Muscle layer of duodenum (tissue), 2 donors: Measurements from ENCODE around the gene TDRD9.

Source experiments
- H3K27ac ChIP-seq: one replicate; pipeline ENCODE4 v1.7.0; 2013; ENCODE audit warnings: mild to moderate bottlenecking, low read length
- H3K27me3 ChIP-seq: one replicate; pipeline ENCODE4 v1.7.0; 2013; ENCODE audit warnings: low read depth, mild to moderate bottlenecking, control low read depth, low read length
- H3K36me3 ChIP-seq, 2 donors: one replicate each; pipeline ENCODE4 v1.7.0; 2013; ENCODE audit warnings: low read length in 2 of 2, control low read depth in 1 of 2, mild to moderate bottlenecking in 1 of 2; ENCODE audit not compliant: insufficient read depth in 2 of 2, control insufficient read depth in 1 of 2
- H3K4me1 ChIP-seq, 2 donors: one replicate each; pipeline ENCODE4 v1.7.0; 2013; ENCODE audit warnings: low read length in 2 of 2, mild to moderate bottlenecking in 2 of 2, control low read depth in 1 of 2, moderate library complexity in 1 of 2; ENCODE audit not compliant: insufficient read depth in 2 of 2, control insufficient read depth in 1 of 2
- H3K4me3 ChIP-seq, 2 donors: one replicate each; pipeline ENCODE4 v1.7.0; 2013; ENCODE audit warnings: low read length in 2 of 2, low read depth in 1 of 2, mild to moderate bottlenecking in 1 of 2
- H3K9me3 ChIP-seq, 2 donors: one replicate each; pipeline ENCODE4 v1.7.0; 2013; ENCODE audit warnings: low read length in 2 of 2, control low read depth in 1 of 2, mild to moderate bottlenecking in 1 of 2; ENCODE audit not compliant: control insufficient read depth in 1 of 2
- donor health status: healthy.

TDRD9 gene

DNA sequence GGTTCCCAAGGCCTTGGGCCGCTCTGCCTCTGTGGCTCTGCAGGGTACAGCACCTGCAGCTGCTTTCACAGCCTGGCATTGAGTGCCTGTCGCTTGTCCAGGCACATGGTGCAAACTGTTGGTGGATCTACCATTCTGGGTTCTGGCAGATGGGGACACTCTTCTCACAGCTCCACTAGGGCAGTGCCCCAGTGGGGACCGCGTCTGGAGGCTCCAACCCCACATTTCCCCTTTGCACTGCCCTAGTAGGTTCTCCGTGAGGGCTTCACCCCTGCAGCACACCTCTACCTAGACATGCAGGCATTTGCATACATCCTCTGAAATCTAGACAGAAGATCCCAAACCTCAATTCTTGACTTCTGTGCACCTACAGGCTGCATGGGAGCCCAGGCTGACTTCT, 138.0 kb downstream of the TDRD9 start:
- no peak overlapping the region for H3K27ac ChIP-seq
- no peaks in the 10 kb centered on the region for H3K36me3 ChIP-seq
- H3K4me3 ChIP-seq, result no peak overlapping the region
- H3K9me3 ChIP-seq, result peaks cover 0 to 3% of the 10 kb centered on the region in 2 donors
- no peaks in the 10 kb centered on the region for H3K27me3 ChIP-seq
- no peaks in the 10 kb centered on the region for H3K4me1 ChIP-seq

DNA sequence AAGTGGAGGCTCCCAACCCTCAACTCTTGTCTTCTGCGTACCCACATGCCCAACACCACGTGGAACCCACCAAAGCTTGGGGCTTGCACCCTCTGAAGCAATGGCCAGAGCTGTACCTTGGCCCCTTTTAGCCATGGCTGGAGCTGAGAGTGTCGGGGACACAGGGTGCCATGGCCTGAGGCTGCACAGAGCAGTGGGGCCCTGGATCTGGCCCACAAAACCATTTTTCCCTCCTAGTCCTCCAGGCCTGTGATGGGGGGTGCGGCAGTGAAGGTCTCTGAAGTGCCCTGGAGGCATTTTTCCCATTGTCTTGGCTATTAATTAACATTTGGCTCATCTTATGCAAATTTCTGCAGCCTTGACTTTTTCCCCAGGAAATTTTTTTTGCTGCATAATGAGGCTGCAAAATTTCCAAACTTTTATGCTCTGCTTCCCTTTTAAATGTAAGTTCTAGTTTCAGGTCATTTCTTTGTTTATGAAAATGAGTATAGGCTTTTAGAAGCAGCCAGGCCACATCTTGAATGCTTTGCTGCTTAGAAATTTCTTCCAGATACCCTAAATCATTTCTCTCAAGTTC, 138.6 kb downstream of the TDRD9 start:
- no peaks in the 10 kb centered on the region for H3K36me3 ChIP-seq
- H3K9me3 ChIP-seq, result peaks cover 0 to 3% of the 10 kb centered on the region in 2 donors
- no peaks in the 10 kb centered on the region for H3K27me3 ChIP-seq
- no peak overlapping the region for H3K4me3 ChIP-seq
- H3K27ac ChIP-seq, result no peak overlapping the region
- H3K4me1 ChIP-seq, result no peaks in the 10 kb centered on the region

- H3K9me3 ChIP-seq, result peaks cover 0 to 9% of the 10 kb centered on the region in 2 donors
- H3K4me3 ChIP-seq, result no peak overlapping the region
- H3K4me1 ChIP-seq, result no peaks in the 10 kb centered on the region
- H3K27me3 ChIP-seq, result no peaks in the 10 kb centered on the region
- no peak overlapping the region for H3K27ac ChIP-seq
- no peaks in the 10 kb centered on the region for H3K36me3 ChIP-seq
These were observed 141.3 kb downstream of the TDRD9 start for GRCh38 chr14:104069541-104069940.

DNA sequence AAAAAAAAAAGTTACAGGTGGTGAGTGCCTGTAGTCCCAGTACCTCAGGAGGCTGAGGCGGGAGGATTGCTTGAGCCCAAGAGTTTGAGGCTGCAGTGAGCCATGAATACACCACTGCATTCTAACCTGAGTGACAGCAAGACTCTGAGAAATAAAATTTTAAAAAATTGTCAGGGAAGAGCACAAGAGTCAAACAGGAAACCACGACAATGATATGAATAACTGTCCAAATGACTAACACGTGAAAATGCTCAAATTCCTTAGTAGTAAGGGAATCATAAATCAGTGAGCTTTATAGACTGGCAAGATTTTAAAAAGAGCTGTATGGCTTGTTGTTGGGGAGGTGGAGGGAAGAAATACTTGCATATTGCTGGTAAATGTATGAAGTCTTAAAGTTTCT, 144.3 kb downstream of the TDRD9 start:
- H3K27ac ChIP-seq, result no peak overlapping the region
- no peak overlapping the region for H3K4me3 ChIP-seq
- no peaks in the 10 kb centered on the region for H3K27me3 ChIP-seq
- H3K4me1 ChIP-seq, result no peaks in the 10 kb centered on the region
- no peaks in the 10 kb centered on the region for H3K36me3 ChIP-seq
- peaks cover 0 to 6% of the 10 kb centered on the region in 2 donors for H3K9me3 ChIP-seq

DNA sequence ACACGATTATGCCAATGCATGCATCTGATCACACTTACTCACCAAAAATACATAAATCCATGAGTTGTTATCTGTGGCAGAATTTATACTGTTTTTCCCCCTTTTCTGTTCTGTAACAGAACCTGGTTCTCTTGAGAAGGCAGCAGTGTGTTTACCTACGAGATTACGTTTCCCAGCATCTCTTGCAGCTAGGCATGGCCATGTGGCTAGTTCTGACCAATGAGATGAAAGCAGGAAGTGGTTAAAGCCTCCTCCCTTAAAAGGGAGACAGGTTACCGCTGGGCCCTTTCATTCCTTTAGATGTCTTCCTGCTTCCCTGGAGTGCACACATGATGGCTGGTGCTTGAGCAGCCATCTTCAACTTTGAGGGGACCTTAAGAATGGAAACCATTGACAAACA, 145.5 kb downstream of the TDRD9 start:
- H3K4me1 ChIP-seq, result no peaks in the 10 kb centered on the region
- H3K36me3 ChIP-seq, result no peaks in the 10 kb centered on the region
- no peaks in the 10 kb centered on the region for H3K27me3 ChIP-seq
- no peak overlapping the region for H3K4me3 ChIP-seq
- peaks cover 0 to 6% of the 10 kb centered on the region in 2 donors for H3K9me3 ChIP-seq
- H3K27ac ChIP-seq, result no peak overlapping the region

DNA sequence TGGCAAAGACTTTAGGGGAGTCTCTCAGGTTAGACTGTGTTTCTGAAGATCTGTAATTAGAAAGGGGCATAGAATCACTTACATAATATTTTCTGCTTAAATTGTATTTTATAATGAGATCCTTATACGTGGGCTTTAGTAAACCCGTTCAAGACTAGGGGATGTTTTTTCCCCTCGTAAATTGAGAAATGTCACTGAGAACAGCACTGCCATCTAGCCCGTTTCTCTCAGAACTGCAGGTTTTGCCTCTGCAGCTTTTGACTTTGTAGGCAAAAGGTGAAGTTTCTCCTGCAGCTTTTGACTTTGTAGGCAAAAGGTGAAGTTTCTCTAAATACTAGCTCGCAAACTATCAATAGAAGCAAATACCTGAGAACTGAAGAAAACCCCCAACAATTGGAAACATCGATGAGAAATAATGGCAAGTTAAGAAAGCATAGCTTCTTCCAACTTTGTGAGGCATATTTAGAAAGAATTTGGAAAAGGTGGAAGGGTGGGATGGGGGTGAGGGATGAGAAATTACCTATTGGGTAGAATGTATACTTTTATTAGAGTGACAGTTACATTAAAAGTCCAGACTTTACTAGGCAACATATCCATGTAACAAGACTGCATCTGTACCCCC, 147.4 kb downstream of the TDRD9 start:
- Histone ChIP-seq H3K36me3 (no peaks in the 10 kb centered on the region), H3K4me3 (no peak overlapping the region), H3K4me1 (no peaks in the 10 kb centered on the region), H3K27ac (no peak overlapping the region), H3K9me3 (peaks cover 0 to 6% of the 10 kb centered on the region in 2 donors), H3K27me3 (no peaks in the 10 kb centered on the region)

GRCh38 chr14:104076743-104077142, 148.5 kb downstream of the TDRD9 start:
- Histone ChIP-seq H3K27ac (no peak overlapping the region), H3K27me3 (no peaks in the 10 kb centered on the region), H3K4me1 (no peaks in the 10 kb centered on the region), H3K4me3 (no peak overlapping the region), H3K9me3 (peaks cover 0 to 6% of the 10 kb centered on the region in 2 donors), H3K36me3 (no peaks in the 10 kb centered on the region)

DNA sequence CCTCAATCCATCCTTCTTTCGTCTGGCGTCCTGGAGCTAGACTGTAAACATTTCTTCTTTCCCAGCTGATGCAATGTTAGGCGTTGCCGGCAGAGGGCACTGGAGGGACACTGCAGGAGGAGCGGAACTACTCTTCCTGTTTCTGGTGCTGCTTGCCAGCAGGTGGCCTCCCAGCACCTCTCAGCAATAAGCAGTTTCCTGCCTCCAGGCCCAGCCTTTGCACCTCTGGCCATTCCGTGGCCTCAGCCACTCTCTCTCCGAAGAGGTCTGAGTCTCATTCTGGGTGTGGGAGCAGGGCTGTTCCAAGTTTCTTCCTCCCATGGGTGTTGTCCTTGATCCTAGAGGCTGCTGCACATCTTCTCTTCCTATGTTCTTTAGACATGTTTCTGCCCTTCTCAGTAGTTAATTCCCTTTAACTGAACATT, 149.8 kb downstream of the TDRD9 start:
- H3K4me1 ChIP-seq, result no peaks in the 10 kb centered on the region
- H3K27ac ChIP-seq, result no peak overlapping the region
- no peaks in the 10 kb centered on the region for H3K27me3 ChIP-seq
- peaks cover 0 to 6% of the 10 kb centered on the region in 2 donors for H3K9me3 ChIP-seq
- H3K4me3 ChIP-seq, result no peak overlapping the region
- no peaks in the 10 kb centered on the region for H3K36me3 ChIP-seq

- H3K36me3 ChIP-seq, result no peaks in the 10 kb centered on the region
- H3K4me3 ChIP-seq, result no peak overlapping the region
- H3K27me3 ChIP-seq, result no peaks in the 10 kb centered on the region
- H3K4me1 ChIP-seq, result peaks cover 0 to 2% of the 10 kb centered on the region in 2 donors
- H3K9me3 ChIP-seq, result no peaks in the 10 kb centered on the region
- H3K27ac ChIP-seq, result no peak overlapping the region
These were observed 152.4 kb downstream of the TDRD9 start for GRCh38 chr14:104080376-104081260.

- H3K27ac ChIP-seq, result no peak overlapping the region
These were observed 153.1 kb downstream of the TDRD9 start for GRCh38 chr14:104081261-104081835.

DNA sequence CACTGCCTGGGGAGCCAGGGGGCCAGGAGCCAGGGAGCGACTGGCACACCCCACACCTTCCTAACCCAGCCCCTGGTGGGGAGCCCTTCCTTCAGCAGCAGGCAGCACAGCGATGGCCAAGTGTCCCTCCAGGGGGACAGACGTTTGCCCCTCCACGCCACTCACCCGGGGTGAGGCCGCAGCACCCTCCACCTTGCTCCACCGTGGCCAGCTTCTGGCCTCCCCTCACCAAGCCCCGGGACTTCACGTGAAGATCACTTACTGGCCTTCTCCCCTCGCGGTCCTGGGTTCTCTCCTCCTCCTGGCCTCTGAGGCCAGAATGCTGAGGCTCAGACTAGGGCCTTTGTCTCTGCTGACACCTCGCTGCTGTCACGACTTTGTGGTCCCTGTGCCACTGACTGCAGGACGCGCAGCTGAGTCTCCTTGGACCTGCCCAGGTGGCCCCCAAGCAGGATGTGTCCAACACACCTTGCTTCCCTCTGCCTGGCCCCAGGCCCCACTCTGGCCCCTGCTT, 153.8 kb downstream of the TDRD9 start:
- no peak overlapping the region for H3K4me3 ChIP-seq
- H3K9me3 ChIP-seq, result no peaks in the 10 kb centered on the region
- H3K27me3 ChIP-seq, result peaks cover 6% of the 10 kb centered on the region
- H3K4me1 ChIP-seq, result peaks cover 0 to 6% of the 10 kb centered on the region in 2 donors
- H3K27ac ChIP-seq, result no peak overlapping the region
- no peaks in the 10 kb centered on the region for H3K36me3 ChIP-seq

More at GRCh38 chr14:104081261-104081835, 153.1 kb downstream of the TDRD9 start:
- Histone ChIP-seq H3K36me3 (no peaks in the 10 kb centered on the region), H3K4me3 (no peak overlapping the region), H3K27me3 (peaks cover 6% of the 10 kb centered on the region), H3K9me3 (no peaks in the 10 kb centered on the region), H3K4me1 (peaks cover 0 to 6% of the 10 kb centered on the region in 2 donors)
